Coronary artery (tissue), 2 donors: ENCODE data around the gene GRPEL2.

Source experiments
- DNase-seq: peaks from one replicate; pipeline ENCODE4 v3.0.0-alpha.2; 2017; ENCODE audit warnings: low spot score
- H3K27ac ChIP-seq, 2 donors: fragments of 200-600 bp; sonication (generic); one replicate each; pipeline ENCODE4 v1.5.1; 2016 to 2019
- H3K4me3 ChIP-seq: fragments of 200-600 bp; sonication (generic); 2 replicates; pipeline ENCODE4 v1.5.1; 2016; ENCODE audit warnings: mild to moderate bottlenecking, moderate library complexity
- CTCF ChIP-seq: fragments of 200-600 bp; sonication (generic); IDR thresholded peaks from one replicate; pipeline ENCODE4 v1.5.1; 2019; ENCODE audit warnings: antibody characterized with exemption

Gene GRPEL2

DNA sequence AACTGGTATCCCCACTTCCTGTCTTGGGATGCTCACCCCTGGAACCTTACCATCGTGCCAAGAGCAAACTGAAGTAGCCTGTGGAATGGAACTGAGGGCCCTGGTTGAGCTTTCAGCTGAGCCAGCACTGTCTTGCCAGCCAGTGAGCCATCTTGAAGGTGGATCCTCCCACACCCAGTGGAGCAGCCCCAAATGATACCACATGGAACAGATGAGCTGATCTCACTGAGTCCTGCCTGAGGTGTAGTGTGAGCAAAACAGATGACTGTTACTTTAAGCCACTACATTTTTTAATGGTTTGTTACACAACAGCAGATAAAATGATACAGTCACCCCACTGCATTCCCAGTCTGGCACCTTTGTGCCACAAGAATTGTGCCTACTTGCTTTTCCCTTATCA is 10.4 kb downstream of the GRPEL2 start:
- TF ChIP-seq CTCF, result no peak
- no peak overlapping the region for H3K4me3 ChIP-seq

GRCh38 chr5:149356391-149356790 is 11.1 kb downstream of the GRPEL2 start:
- Histone ChIP-seq H3K4me3 (no peak overlapping the region), H3K27ac (no peak overlapping the region)
- DNase-seq, result no peak
- TF ChIP-seq CTCF, result no peak

More for the DNA sequence above, 10.4 kb downstream of the GRPEL2 start:
- DNase-seq, result no peak
- no peak overlapping the region for H3K27ac ChIP-seq

- peak; percentile 95 for DNase-seq
- no peak for TF ChIP-seq CTCF
- peak within 1 kb of the TSS in 1 of 2 donors; percentile 82 for H3K27ac ChIP-seq
These were observed 12.3 kb downstream of the GRPEL2 start, which contains the start of gene PCYOX1L for GRCh38 chr5:149357370-149358293. Gene PCYOX1L, plus strand, starts transcription at chr5:149358046. Its CDS starts 23 bp downstream, at chr5:149358069.

GRCh38 chr5:149358294-149358651 is 13.0 kb downstream of the GRPEL2 start:
- no peak for DNase-seq

More at GRCh38 chr5:149357370-149358293, 12.3 kb downstream of the GRPEL2 start, which contains the start of gene PCYOX1L:
- peak within 1 kb of the TSS; percentile 85 for H3K4me3 ChIP-seq

GRCh38 chr5:149358868-149359495 is 13.7 kb downstream of the GRPEL2 start:
- Histone ChIP-seq H3K27ac (no peak overlapping the region), H3K4me3 (no peak overlapping the region)
- TF ChIP-seq CTCF, result no peak
- no peak for DNase-seq

More at GRCh38 chr5:149358294-149358651, 13.0 kb downstream of the GRPEL2 start:
- no peak for TF ChIP-seq CTCF
- H3K4me3 ChIP-seq, result peak overlapping the region; percentile 85
- H3K27ac ChIP-seq, result peak overlapping the region in 1 of 2 donors; percentile 82

DNA sequence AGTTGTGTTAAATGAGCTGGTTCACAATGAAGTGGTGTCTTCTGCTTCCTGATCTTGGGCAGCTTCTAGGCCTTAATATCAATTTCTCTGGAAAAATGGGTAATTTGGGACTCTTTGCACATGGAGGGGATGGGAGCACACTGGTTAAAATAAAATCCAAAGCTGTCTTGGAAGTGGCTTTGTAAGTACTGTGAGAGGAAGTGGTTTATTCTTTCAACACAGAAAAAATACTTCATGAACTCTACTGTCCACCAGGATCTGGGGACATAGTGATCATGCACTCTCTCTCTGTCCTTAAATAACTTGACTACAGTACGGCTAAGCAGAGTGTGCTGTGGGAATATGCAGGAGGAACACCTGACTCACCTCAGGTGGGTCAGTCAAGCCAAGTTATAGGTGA is 15.0 kb downstream of the GRPEL2 start:
- DNase-seq, result no peak
- no peak overlapping the region for H3K27ac ChIP-seq
- no peak overlapping the region for H3K4me3 ChIP-seq
- TF ChIP-seq CTCF, result no peak
